ENCODE results near the gene HECW1.
A peak's percentile ranks its signal among the peaks of the same experiment; 100 is the strongest.
"Not testable (repeated sequence)": the region's sequence is repeated elsewhere in the genome, so short reads cannot be mapped to it uniquely, and the experiment has no call there.

Gene HECW1

GRCh38 chr7:43557831-43558495 is 445.5 kb downstream of the HECW1 start:
- no peak for DNase-seq

GRCh38 chr7:43559171-43559945 is 446.9 kb downstream of the HECW1 start:
- no peak for DNase-seq

- DNase-seq = no peak
These were observed 447.5 kb downstream of the HECW1 start for GRCh38 chr7:43559946-43560335.

GRCh38 chr7:43560742-43561330 is 448.4 kb downstream of the HECW1 start:
- no peak for DNase-seq

- no peak for DNase-seq
These were observed 449.9 kb downstream of the HECW1 start for GRCh38 chr7:43562383-43562782.

- DNase-seq = no peak
These were observed 453.3 kb downstream of the HECW1 start for GRCh38 chr7:43565786-43566185.

GRCh38 chr7:43568529-43568928 is 456.1 kb downstream of the HECW1 start:
- DNase-seq = no peak

- DNase-seq = no peak
These were observed 457.0 kb downstream of the HECW1 start for GRCh38 chr7:43569424-43569823.

- no peak for DNase-seq
These were observed 458.4 kb downstream of the HECW1 start for GRCh38 chr7:43570688-43571365.

GRCh38 chr7:43572516-43573049 is 460.1 kb downstream of the HECW1 start:
- peak; percentile 11 for DNase-seq

- DNase-seq = not testable (repeated sequence)
These were observed 461.4 kb downstream of the HECW1 start for GRCh38 chr7:43573832-43574231.

GRCh38 chr7:43575506-43575905 is 463.1 kb downstream of the HECW1 start:
- DNase-seq = no peak

GRCh38 chr7:43576241-43576640 is 463.8 kb downstream of the HECW1 start:
- DNase-seq = no peak

- DNase-seq = no peak
These were observed 465.1 kb downstream of the HECW1 start for GRCh38 chr7:43577485-43577951.

- DNase-seq = peak; percentile 92
These were observed 470.3 kb downstream of the HECW1 start, which contains the start of gene STK17A for GRCh38 chr7:43582503-43583423. Gene STK17A (plus strand): TSS chr7:43583108. CDS start chr7:43583244, 136 bp downstream.

GRCh38 chr7:43583424-43584194 is 471.2 kb downstream of the HECW1 start:
- DNase-seq = peak; percentile 63

- DNase-seq = peak; percentile 25
These were observed 471.7 kb downstream of the HECW1 start for GRCh38 chr7:43584195-43584586.

- not testable (repeated sequence) for DNase-seq
These were observed 472.3 kb downstream of the HECW1 start for GRCh38 chr7:43584733-43585132.

GRCh38 chr7:43585562-43585961 is 473.1 kb downstream of the HECW1 start:
- DNase-seq = no peak

GRCh38 chr7:43586251-43586900 is 473.9 kb downstream of the HECW1 start:
- DNase-seq = no peak
